T-helper 2 cell treated with Interferon-gamma antibody and Interleukin-4, amounts not matched to agents 5 μg/mL and 100 μg/mL, for 36 hours (primary cell): Measurements from ENCODE around the gene ASIC3.

Experiments
- DNase-seq: peaks from one replicate; pipeline ENCODE4 v3.0.0; 2021; ENCODE audit warnings: low spot score
- H3K27ac Mint-ChIP-seq: one replicate; pipeline ENCODE4 v1.8.0; 2021; ENCODE audit warnings: mild to moderate bottlenecking, mixed read lengths
- H3K27me3 Mint-ChIP-seq: one replicate; pipeline ENCODE4 v1.8.0; 2021; ENCODE audit warnings: low read depth, mixed read lengths
- H3K36me3 Mint-ChIP-seq: one replicate; pipeline ENCODE4 v1.8.0; 2021; ENCODE audit warnings: low read depth, mixed read lengths
- H3K4me1 Mint-ChIP-seq: one replicate; pipeline ENCODE4 v1.8.0; 2021; ENCODE audit warnings: low read depth, mixed read lengths
- H3K4me3 Mint-ChIP-seq: one replicate; pipeline ENCODE4 v1.8.0; 2022; ENCODE audit warnings: mild to moderate bottlenecking, moderate library complexity, mixed read lengths
- H3K9me3 Mint-ChIP-seq: one replicate; pipeline ENCODE4 v1.8.0; 2021; ENCODE audit warnings: mixed read lengths

The ASIC3 gene

DNA sequence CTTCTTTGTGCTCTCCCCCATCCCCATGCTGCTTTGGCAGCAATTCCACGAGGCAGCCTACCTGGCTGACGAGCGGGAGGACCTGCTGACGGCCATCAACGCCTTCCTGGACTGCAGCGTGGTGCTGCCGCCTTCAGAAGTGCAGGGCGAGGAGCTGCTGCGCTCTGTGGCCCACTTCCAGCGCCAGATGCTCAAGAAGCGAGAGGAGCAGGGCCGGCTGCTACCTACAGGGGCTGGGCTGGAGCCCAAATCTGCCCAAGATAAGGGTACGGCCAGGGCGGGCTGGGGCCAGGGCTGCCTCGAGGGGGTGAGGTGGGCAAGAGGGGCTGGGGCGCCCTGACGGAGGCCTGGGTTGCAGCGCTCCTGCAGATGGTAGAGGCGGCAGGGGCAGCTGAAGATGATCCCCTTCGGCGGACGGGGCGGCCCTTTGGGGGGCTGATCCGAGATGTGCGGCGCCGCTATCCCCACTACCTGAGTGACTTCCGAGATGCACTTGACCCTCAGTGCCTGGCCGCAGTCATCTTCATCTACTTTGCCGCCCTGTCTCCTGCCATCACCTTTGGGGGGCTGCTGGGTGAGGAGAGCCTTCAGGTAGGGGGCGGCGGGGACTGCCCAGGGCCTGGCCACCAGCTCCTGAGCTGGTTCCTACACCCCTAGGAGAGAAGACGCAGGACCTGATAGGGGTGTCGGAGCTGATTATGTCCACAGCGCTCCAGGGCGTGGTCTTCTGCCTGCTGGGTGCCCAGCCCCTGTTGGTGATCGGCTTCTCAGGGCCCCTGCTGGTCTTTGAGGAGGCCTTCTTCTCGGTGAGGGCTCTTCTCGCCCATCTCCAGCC, 22.9 kb downstream of the ASIC3 start:
- Mint-ChIP-seq H3K27ac (no peak overlapping the region), H3K9me3 (no peaks in the 10 kb centered on the region), H3K4me3 (no peak overlapping the region), H3K27me3 (no peaks in the 10 kb centered on the region), H3K4me1 (no peaks in the 10 kb centered on the region), H3K36me3 (peaks cover 27% of the 10 kb centered on the region)
- no peak for DNase-seq

GRCh38 chr7:151073990-151074389, 25.7 kb downstream of the ASIC3 start:
- H3K27ac Mint-ChIP-seq: no peak overlapping the region
- no peak for DNase-seq
- H3K4me3 Mint-ChIP-seq: no peak overlapping the region
- peaks cover 6% of the 10 kb centered on the region for H3K4me1 Mint-ChIP-seq
- H3K36me3 Mint-ChIP-seq: peaks cover 22% of the 10 kb centered on the region
- H3K27me3 Mint-ChIP-seq: no peaks in the 10 kb centered on the region
- H3K9me3 Mint-ChIP-seq: no peaks in the 10 kb centered on the region

DNA sequence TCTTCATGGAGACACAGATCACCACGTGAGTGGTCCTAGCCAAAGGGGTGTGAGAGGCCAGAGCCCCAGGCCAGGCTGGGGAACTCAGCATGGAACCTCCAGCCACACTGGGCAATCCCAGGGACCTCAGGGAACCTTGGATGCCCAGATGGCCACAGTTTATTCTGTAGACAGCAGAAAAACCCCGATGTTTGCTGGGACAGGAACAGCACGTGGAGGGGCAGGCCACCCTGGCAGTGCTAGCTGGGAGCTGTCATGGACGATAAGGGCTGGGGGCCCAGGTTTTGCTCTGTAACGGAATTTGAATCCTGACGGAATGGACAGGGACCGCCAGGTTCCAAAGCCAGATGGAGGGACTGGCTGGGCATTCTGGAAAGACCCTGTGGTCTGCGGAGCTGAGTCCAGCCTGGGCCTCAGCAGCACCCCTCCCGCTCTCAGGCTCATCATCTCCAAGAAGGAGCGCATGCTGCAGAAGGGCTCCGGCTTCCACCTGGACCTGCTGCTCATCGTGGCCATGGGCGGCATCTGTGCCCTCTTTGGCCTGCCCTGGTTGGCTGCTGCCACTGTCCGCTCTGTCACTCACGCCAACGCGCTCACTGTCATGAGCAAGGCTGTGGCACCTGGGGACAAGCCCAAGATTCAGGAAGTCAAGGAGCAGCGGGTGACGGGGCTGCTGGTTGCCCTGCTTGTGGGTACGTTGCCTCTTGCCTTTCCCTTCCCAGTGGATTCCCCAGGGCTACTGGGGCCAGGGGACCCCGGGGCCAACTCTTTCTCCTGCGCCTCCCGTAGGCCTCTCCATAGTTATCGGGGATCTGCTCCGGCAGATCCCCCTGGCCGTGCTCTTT, 26.7 kb downstream of the ASIC3 start:
- H3K9me3 Mint-ChIP-seq: no peaks in the 10 kb centered on the region
- no peak overlapping the region for H3K4me3 Mint-ChIP-seq

DNA sequence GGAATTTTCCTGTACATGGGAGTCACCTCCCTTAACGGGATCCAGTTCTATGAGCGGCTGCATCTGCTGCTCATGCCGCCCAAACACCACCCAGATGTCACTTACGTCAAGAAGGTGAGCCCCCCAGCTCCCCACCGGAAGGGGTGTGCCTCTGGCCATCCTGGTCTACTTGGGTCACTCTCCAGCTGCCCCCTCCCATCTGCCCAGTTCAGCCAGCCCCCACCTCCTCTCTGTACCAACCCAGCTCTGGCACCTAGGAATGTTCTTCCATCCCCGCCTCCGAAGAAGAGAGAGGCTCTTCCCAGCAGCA, 27.3 kb downstream of the ASIC3 start:
- Mint-ChIP-seq H3K27ac (no peak overlapping the region), H3K9me3 (no peaks in the 10 kb centered on the region), H3K27me3 (no peaks in the 10 kb centered on the region), H3K4me3 (no peak overlapping the region), H3K36me3 (peaks cover 21% of the 10 kb centered on the region), H3K4me1 (peaks cover 12% of the 10 kb centered on the region)
- DNase-seq: no peak

More for the DNA sequence above, 26.7 kb downstream of the ASIC3 start:
- Mint-ChIP-seq H3K27ac (no peak overlapping the region), H3K4me1 (peaks cover 12% of the 10 kb centered on the region), H3K27me3 (no peaks in the 10 kb centered on the region), H3K36me3 (peaks cover 22% of the 10 kb centered on the region)
- DNase-seq: no peak

DNA sequence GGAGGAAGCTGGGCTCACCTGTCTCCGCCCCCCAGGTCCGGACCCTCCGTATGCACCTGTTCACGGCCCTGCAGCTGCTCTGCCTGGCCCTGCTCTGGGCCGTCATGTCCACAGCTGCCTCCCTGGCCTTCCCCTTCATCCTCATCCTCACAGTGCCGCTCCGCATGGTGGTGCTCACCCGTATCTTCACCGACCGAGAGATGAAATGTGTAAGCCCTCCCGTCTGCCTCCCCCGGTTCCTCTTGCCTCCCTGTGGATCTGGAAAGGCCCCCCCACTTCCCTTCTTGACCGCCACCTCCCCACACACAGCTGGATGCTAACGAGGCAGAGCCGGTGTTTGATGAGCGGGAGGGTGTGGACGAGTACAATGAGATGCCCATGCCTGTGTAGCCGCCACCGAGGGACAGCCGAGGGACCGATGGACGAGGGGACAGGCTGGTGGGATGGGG, 27.7 kb downstream of the ASIC3 start:
- Mint-ChIP-seq H3K9me3 (no peaks in the 10 kb centered on the region), H3K36me3 (peaks cover 20% of the 10 kb centered on the region), H3K27me3 (no peaks in the 10 kb centered on the region), H3K4me1 (peaks cover 12% of the 10 kb centered on the region), H3K27ac (no peak overlapping the region), H3K4me3 (no peak overlapping the region)
- no peak for DNase-seq

- H3K9me3 Mint-ChIP-seq: no peaks in the 10 kb centered on the region
- H3K27me3 Mint-ChIP-seq: no peaks in the 10 kb centered on the region
- no peak overlapping the region for H3K4me3 Mint-ChIP-seq
- peaks cover 14% of the 10 kb centered on the region for H3K4me1 Mint-ChIP-seq
- H3K36me3 Mint-ChIP-seq: peaks cover 17% of the 10 kb centered on the region
- no peak for DNase-seq
- no peak overlapping the region for H3K27ac Mint-ChIP-seq
Observed at GRCh38 chr7:151076863-151077704, 28.8 kb downstream of the ASIC3 start.

DNA sequence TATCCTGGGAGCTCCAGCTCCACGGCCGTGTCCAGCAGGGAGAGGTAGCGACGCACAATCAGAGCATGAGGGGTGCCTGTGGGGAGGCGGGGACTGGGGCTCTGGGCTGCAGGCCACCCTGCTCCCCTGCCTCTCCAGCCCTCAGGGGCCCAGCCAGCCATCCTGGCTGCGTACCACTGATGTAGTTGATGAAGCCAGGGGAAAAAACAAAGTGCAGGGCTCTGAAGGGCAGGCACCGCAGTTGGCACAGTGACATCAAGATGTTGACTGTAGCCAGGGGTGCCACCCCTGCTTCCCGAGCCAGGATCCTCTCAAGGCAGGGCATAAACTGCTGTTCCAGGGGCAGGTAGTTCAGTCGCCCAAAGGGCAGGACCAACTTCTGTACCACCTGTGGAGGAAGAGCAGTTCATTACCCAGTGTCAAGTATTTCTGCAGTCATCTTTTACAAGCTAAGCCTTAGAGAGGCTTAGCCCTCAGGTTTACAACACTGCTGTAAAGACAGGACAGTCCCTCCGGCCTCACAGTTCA, 29.4 kb downstream of the ASIC3 start:
- H3K9me3 Mint-ChIP-seq: no peaks in the 10 kb centered on the region
- peaks cover 15% of the 10 kb centered on the region for H3K36me3 Mint-ChIP-seq
- H3K4me1 Mint-ChIP-seq: peaks cover 16% of the 10 kb centered on the region
- no peaks in the 10 kb centered on the region for H3K27me3 Mint-ChIP-seq
- DNase-seq: no peak
- H3K4me3 Mint-ChIP-seq: peak overlapping the region; percentile 86
- H3K27ac Mint-ChIP-seq: peak overlapping the region; percentile 17

DNA sequence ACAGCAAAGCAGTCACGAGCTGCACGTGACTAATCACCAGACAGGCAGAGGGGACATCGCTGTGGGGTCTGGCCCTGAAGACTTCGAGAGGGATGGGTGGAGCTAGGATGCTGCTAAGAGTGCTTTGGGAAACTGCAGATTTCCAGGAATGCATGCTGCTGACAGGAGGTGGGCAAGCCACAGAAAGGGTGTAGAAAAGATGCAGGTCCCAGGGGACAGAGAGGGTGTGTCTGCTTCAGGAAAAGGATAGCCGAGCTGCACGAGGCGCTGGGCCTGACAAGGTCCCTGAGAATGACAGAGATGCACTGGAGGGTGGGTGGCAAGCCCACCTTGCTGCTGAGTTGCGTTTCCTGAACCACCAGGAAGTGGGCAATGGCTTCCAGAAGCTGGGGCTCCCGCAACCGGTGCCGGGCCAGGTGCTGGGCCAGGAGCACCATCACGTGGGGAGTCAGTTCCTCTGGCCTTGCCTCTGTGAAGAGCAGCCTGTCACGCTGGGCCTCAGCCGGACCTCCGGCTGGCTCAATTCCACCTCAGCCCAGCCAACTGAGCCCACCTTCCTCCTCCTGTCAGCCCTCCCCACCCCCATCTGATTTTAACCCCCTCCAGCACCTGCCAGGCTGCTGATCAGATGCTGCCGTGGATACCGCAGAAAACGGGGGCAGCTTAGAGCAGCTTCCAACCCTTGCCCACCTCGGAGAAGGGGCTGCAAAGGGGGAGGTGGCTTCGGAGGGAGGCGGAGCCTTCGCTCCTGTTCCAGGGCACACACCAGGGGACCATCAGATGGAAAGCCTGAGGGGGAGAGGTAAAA, 30.1 kb downstream of the ASIC3 start:
- Mint-ChIP-seq H3K9me3 (no peaks in the 10 kb centered on the region), H3K36me3 (peaks cover 15% of the 10 kb centered on the region), H3K27me3 (no peaks in the 10 kb centered on the region), H3K27ac (peak overlapping the region; percentile 17), H3K4me3 (peak overlapping the region; percentile 86), H3K4me1 (peaks cover 17% of the 10 kb centered on the region)
- DNase-seq: no peak

DNA sequence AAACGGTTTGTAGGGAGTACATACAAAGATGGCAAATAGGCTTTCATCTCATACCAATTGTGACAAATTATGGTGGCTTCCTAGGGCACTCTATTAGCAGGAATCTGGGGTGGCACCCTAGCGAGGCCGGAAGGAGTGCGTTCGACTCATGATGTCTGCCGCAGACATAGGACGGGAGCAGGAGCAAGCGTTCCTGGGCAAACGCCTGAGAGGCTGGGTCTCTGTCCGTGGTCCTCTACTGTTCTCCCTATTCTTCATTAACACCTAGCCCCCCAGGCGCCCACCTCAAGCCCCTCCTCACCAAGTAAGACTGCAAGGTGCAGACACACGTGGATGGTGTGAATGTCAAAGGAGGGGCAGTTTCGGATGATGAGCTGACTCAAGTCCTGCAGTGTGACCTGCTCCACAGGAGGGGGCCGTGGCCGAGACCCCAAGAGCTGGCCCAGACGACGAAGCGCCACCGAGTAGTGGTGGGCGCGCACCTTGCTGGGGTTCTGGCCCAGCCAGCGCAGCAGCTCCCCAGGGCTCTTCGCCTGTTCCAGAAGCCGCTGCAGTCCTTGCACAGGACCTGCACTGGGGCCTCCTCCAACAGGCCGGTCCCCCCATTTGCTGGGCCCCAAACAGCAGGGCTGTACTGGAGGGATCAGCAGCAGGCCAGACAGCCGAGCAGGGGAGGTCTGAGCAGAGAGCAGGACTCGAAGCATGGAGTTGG, 31.0 kb downstream of the ASIC3 start:
- no peaks in the 10 kb centered on the region for H3K9me3 Mint-ChIP-seq
- no peaks in the 10 kb centered on the region for H3K27me3 Mint-ChIP-seq
- H3K4me1 Mint-ChIP-seq: peaks cover 22% of the 10 kb centered on the region
- no peak for DNase-seq
- peaks cover 15% of the 10 kb centered on the region for H3K36me3 Mint-ChIP-seq
- H3K27ac Mint-ChIP-seq: peak overlapping the region; percentile 72
- H3K4me3 Mint-ChIP-seq: peak overlapping the region; percentile 86

- DNase-seq: no peak
- H3K4me1 Mint-ChIP-seq: peaks cover 27% of the 10 kb centered on the region
- no peaks in the 10 kb centered on the region for H3K9me3 Mint-ChIP-seq
- H3K27ac Mint-ChIP-seq: peak overlapping the region; percentile 73
- H3K36me3 Mint-ChIP-seq: peaks cover 15% of the 10 kb centered on the region
- peaks cover 4% of the 10 kb centered on the region for H3K27me3 Mint-ChIP-seq
- peak overlapping the region; percentile 86 for H3K4me3 Mint-ChIP-seq
Observed at GRCh38 chr7:151080067-151080521, 31.8 kb downstream of the ASIC3 start.

DNA sequence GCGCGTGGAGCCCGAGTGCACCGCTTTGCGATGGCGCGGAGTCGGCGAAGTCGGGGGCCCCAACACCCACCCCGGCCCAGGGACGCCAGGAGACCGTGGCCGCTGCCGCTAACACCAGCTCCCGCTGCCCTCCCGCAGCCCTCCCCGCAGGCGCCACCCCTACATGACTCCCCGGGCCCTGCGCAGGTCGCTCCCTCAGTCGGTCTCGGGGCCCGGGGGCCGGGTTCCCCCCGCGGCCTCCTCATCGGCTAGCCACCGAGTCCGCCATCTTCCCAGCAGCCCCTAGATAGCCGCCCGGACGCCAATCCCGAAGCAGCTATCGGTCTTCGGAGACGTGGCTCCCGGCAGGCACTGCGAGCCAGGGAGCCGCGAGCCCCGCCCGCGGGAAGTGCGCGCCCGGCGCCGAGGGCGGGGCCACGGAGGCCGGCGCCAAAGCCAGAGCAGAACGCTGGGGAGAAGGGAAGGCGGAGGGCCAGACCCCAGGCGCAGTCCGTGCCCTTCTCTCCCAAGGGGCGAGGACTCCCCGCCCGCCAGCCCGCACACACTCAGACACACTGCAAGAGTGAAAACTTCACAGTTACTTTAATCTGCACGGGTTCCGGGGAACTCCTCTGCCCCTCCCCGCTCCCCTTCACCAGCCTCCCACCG, 32.3 kb downstream of the ASIC3 start, which contains the start of gene FASTK:
Gene FASTK (minus strand): TSS at position 288 of the 648 bp plus-strand sequence. CDS start 43 bp downstream, at position 245.
- H3K27ac Mint-ChIP-seq: peak within 1 kb of the TSS; percentile 73
- H3K4me1 Mint-ChIP-seq: peaks cover 32% of the 10 kb centered on the region
- H3K36me3 Mint-ChIP-seq: peaks cover 11% of the 10 kb centered on the region
- peaks cover 7% of the 10 kb centered on the region for H3K27me3 Mint-ChIP-seq
- peak; percentile 90 for DNase-seq
- no peaks in the 10 kb centered on the region for H3K9me3 Mint-ChIP-seq
- peak within 1 kb of the TSS; percentile 93 for H3K4me3 Mint-ChIP-seq
